Sigmoid colon (tissue), 4 donors: ENCODE data around the gene FMN2.

Experiments used
- CTCF ChIP-seq, 4 experiments: fragments of 450-650 bp in 3 of 4; fragments of 200-600 bp in 1 of 4; IDR thresholded peaks; one replicate each; pipeline ENCODE4 v1.5.1; 2016 to 2019; ENCODE audit warnings: antibody characterized with exemption in 4 of 4, mild to moderate bottlenecking in 3 of 4, moderate library complexity in 2 of 4
- EP300 ChIP-seq, 4 donors: sonication (generic); formaldehyde crosslinking; IDR thresholded peaks; one replicate each; pipeline ENCODE4 v1.6.1; 2017; ENCODE audit warnings: antibody characterized with exemption in 4 of 4
- POLR2A ChIP-seq, 2 donors: fragments of 450-650 bp; IDR thresholded peaks; one replicate each; pipeline ENCODE4 v1.6.1; 2016; ENCODE audit warnings: antibody characterized with exemption in 2 of 2, mild to moderate bottlenecking in 2 of 2, moderate library complexity in 2 of 2

GRCh38 chr1:240254778-240255291 lies 163.2 kb downstream of the FMN2 start:
- TF ChIP-seq CTCF (IDR thresholded peaks at IDR 0.05) (no peak), EP300 (IDR thresholded peaks at IDR 0.05) (no peak), POLR2A (IDR thresholded peaks at IDR 0.05) (no peak)
